NT2/D1 (cell line): ENCODE measurements around the gene LYSMD2.

Experiments used
- DNase-seq: peaks from one replicate; pipeline ENCODE4 v3.0.0-alpha.2; 2011; ENCODE audit warnings: low read depth, low spot score
- H3K27me3 ChIP-seq: 2 replicates; pipeline ENCODE4 v1.6.0; 2011; ENCODE audit warnings: mild to moderate bottlenecking; ENCODE audit not compliant: insufficient read length, insufficient read depth
- H3K36me3 ChIP-seq: 2 replicates; pipeline ENCODE4 v1.6.1; 2011; ENCODE audit warnings: mild to moderate bottlenecking, low read length, mixed read lengths; ENCODE audit not compliant: insufficient read depth, insufficient read length
- H3K4me1 ChIP-seq: 2 replicates; pipeline ENCODE4 v1.5.1; 2011; ENCODE audit not compliant: insufficient read depth, insufficient read length
- H3K4me3 ChIP-seq: 2 replicates; pipeline ENCODE4 v1.5.1; 2011; ENCODE audit warnings: low read depth; ENCODE audit not compliant: insufficient read length
- H3K9ac ChIP-seq: 2 replicates; pipeline ENCODE4 v1.6.0; 2011; ENCODE audit warnings: low read depth; ENCODE audit not compliant: insufficient read length
- H3K9me3 ChIP-seq: 2 replicates; pipeline ENCODE4 v1.5.1; 2011; ENCODE audit warnings: mild to moderate bottlenecking, low read length; ENCODE audit not compliant: insufficient read depth
- SUZ12 ChIP-seq: IDR thresholded peaks from 2 replicates; pipeline ENCODE4 v1.6.1; 2011; ENCODE audit not compliant: insufficient read length, insufficient read depth; ENCODE audit errors: extremely low read depth
- YY1 ChIP-seq: IDR thresholded peaks from 2 replicates; pipeline ENCODE4 v1.6.1; 2011; ENCODE audit not compliant: insufficient read length, insufficient read depth
- ZNF274 ChIP-seq: IDR thresholded peaks from 2 replicates; pipeline ENCODE4 v1.6.1; 2011; ENCODE audit warnings: mild to moderate bottlenecking, low read depth, low read length

Gene LYSMD2

DNA sequence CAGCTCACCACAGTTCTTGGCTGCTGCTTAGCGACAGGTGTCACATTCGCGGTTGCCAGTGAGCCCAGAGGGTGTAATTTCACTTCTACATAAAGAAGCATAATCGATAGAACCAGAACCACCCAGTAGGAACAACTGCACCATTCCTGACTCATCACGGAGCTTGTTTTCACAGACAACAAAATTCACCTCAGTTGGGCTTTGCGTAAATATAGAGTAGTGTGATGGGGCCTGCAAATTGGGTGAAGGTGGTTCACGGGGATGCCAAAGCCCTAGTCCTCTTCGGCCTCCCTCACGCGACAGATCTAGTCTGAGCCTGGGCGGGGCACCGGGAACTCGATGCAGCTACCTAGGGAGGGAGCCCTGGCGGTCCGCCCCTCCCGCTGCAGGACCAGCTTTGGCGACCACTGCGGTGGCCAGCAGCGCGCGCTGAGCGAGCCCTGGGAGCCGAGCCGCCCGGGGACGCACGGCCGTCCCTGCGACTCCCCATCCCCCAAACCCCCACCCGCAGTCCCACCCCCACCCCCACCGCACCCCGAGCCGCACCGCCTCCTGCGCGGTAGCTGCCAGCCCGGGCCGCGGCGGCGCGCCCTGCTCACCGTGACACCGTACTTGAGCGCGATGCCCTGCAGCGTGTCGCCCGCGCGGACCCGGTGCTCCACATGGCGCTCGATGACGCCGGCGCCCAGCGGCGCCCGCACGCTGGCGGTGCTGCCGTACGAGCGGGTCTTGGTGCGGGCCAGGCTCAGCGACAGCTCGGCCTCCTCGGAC is 519 bp downstream of the LYSMD2 start:
- no peaks in the 10 kb centered on the region for H3K36me3 ChIP-seq
- peak overlapping the region; percentile 51 for H3K4me3 ChIP-seq
- peak overlapping the region; percentile 72 for H3K9ac ChIP-seq
- no peak for DNase-seq
- no peaks in the 10 kb centered on the region for H3K4me1 ChIP-seq
- no peaks in the 10 kb centered on the region for H3K9me3 ChIP-seq
- peaks cover 46% of the 10 kb centered on the region for H3K27me3 ChIP-seq
- no peak for TF ChIP-seq SUZ12
- no peak for TF ChIP-seq YY1
- TF ChIP-seq ZNF274, result no peak

- no peak for DNase-seq
- no peak overlapping the region for H3K4me3 ChIP-seq
- TF ChIP-seq SUZ12 (no peak), ZNF274 (no peak), YY1 (no peak)
Observed at GRCh38 chr15:51736069-51736468, 1.4 kb downstream of the LYSMD2 start.

DNA sequence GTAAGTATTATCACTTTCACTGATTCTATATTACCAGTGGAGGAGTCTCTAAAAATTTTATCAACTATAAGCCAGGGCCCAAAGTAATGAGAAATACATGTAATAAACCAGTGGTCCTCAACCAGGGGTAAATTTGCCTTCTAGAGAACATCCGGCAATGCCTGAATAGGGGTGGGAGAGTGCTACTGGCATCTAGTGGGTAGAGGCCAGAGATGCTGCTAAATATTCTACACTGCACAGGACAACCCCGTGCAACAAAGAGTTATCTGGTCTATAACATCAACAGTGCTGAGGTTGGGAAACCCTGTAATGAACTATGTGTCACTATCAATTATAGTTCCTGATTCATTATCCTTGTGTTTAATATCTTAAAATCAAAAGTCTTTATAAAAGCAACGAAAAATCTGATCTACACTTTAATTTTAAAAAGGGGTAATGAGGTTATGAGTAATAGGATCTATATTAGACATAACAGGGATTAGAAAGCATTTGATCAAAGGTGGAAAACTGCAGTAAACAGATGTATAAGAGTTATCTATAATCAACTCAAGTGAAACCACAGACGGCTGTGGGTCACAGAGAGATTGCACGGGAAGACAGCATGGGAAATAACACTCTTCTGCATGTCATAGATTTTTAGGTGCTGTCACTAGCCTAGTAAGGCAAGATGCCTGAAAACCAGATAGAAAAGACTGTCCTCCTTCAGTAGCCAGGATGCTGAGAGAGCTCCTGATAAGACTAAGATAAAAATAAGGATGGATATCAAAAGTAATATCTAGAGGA is 2.0 kb downstream of the LYSMD2 start:
- TF ChIP-seq YY1 (no peak), ZNF274 (no peak), SUZ12 (no peak)
- no peak overlapping the region for H3K9ac ChIP-seq
- no peak overlapping the region for H3K4me3 ChIP-seq
- no peaks in the 10 kb centered on the region for H3K36me3 ChIP-seq
- H3K27me3 ChIP-seq, result peaks cover 46% of the 10 kb centered on the region
- no peak for DNase-seq
- no peaks in the 10 kb centered on the region for H3K9me3 ChIP-seq
- H3K4me1 ChIP-seq, result no peaks in the 10 kb centered on the region

More at GRCh38 chr15:51736069-51736468, 1.4 kb downstream of the LYSMD2 start:
- Histone ChIP-seq H3K36me3 (no peaks in the 10 kb centered on the region), H3K4me1 (no peaks in the 10 kb centered on the region), H3K9me3 (no peaks in the 10 kb centered on the region), H3K9ac (no peak overlapping the region), H3K27me3 (peaks cover 46% of the 10 kb centered on the region)

DNA sequence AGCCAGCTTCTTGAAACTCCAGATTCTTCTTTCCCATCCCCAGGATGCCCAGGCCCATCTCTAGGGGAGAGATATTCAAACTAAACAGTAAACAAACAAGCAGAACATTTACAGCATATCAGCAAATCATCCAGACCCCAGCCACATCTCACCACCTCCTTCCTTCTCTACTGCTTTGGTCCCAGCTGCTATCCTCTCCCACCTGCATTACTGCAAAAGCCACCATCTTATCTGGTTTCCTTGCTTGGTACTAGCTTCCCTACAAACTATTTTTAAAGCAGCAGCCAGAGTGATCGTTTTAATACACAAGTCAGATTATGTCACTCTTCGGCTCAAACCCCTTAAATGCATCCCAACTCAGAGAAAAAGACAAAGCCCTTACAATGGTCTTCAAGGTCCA is 4.8 kb downstream of the LYSMD2 start:
- no peaks in the 10 kb centered on the region for H3K36me3 ChIP-seq
- peaks cover 25% of the 10 kb centered on the region for H3K27me3 ChIP-seq
- H3K4me1 ChIP-seq, result no peaks in the 10 kb centered on the region
- no peak for DNase-seq
- H3K9me3 ChIP-seq, result no peaks in the 10 kb centered on the region
- H3K4me3 ChIP-seq, result no peak overlapping the region
- no peak overlapping the region for H3K9ac ChIP-seq
- TF ChIP-seq SUZ12 (no peak), ZNF274 (no peak), YY1 (no peak)

- Histone ChIP-seq H3K9ac (no peak overlapping the region), H3K4me1 (peaks cover 2% of the 10 kb centered on the region), H3K36me3 (no peaks in the 10 kb centered on the region), H3K27me3 (peaks cover 18% of the 10 kb centered on the region), H3K9me3 (no peaks in the 10 kb centered on the region), H3K4me3 (no peak overlapping the region)
- TF ChIP-seq SUZ12 (no peak), ZNF274 (no peak), YY1 (no peak)
- DNase-seq, result no peak
Observed at GRCh38 chr15:51731549-51732267, 5.7 kb downstream of the LYSMD2 start.

- no peak overlapping the region for H3K4me3 ChIP-seq
- H3K4me1 ChIP-seq, result peaks cover 3% of the 10 kb centered on the region
- no peaks in the 10 kb centered on the region for H3K36me3 ChIP-seq
- H3K9ac ChIP-seq, result no peak overlapping the region
- TF ChIP-seq SUZ12 (no peak), ZNF274 (no peak), YY1 (no peak)
- no peak for DNase-seq
- H3K27me3 ChIP-seq, result no peaks in the 10 kb centered on the region
- H3K9me3 ChIP-seq, result no peaks in the 10 kb centered on the region
Observed at GRCh38 chr15:51727141-51727897, 10.1 kb downstream of the LYSMD2 start.
